IMR-90 (cell line): ENCODE measurements around the gene DISC1. TPM values are rescaled to one million over a fixed set of nuclear protein-coding genes. Genes with fewer than 3 reads are reported as not detected.

Experiments
- ATAC-seq: fragments of 200-7000 bp; cut with Tn5 transposase; 2 replicates; pipeline ENCODE4 v1.9.1; 2020; ENCODE audit warnings: low read depth, mild to moderate bottlenecking, moderate library complexity
- BruUV-seq: library from RNA; stranded (reverse); fragments of 400-500 nt; replicated peaks from 2 replicates; lab custom pipeline; 2021; lab: Mats Ljungman, UMichigan
- CTCF ChIA-PET: fragments of 300-600 bp; formaldehyde crosslinking; extraction: SDS; loops from one replicate; lab custom pipeline; 2021; ENCODE audit warnings: antibody characterized with exemption; lab: Yijun Ruan, JAX
- POLR2A ChIA-PET: fragments of 300-600 bp; sonication (Branson Sonifier 250); formaldehyde crosslinking; loops from one replicate; lab custom pipeline; 2022; ENCODE audit warnings: antibody characterized with exemption; ENCODE audit not compliant: unreplicated experiment; lab: Charles Lee
- DNase-seq: peaks from one replicate; pipeline ENCODE4 v3.0.0; 2013
- H2AFZ ChIP-seq: replicated peaks from 2 replicates; pipeline ENCODE3; 2013; ENCODE audit warnings: low read length, mild to moderate bottlenecking; ENCODE audit not compliant: poor library complexity
- H2AK5ac ChIP-seq: 2 replicates; pipeline ENCODE4 v1.6.1; 2013; ENCODE audit warnings: low read depth, low read length, inconsistent platforms
- H2AK9ac ChIP-seq: replicated peaks from 2 replicates; pipeline ENCODE3; 2013; ENCODE audit warnings: mild to moderate bottlenecking, low read depth, low read length, moderate library complexity; ENCODE audit not compliant: poor library complexity
- H2BK120ac ChIP-seq: 2 replicates; pipeline ENCODE4 v1.6.1; 2013; ENCODE audit warnings: low read depth, low read length, inconsistent platforms
- H2BK15ac ChIP-seq: 3 replicates; pipeline ENCODE4 v1.6.1; 2013; ENCODE audit warnings: low read depth, low read length, inconsistent platforms
- H2BK20ac ChIP-seq: 2 replicates; pipeline ENCODE4 v1.6.1; 2013; ENCODE audit warnings: low read depth, mild to moderate bottlenecking, inconsistent platforms, low read length, moderate library complexity
- H2BK5ac ChIP-seq: 2 replicates; pipeline ENCODE4 v1.6.1; 2013; ENCODE audit warnings: mild to moderate bottlenecking, low read depth, low read length, inconsistent platforms; ENCODE audit not compliant: poor library complexity, severe bottlenecking
- H3K14ac ChIP-seq: replicated peaks from 2 replicates; pipeline ENCODE4 v1.6.1; 2013; ENCODE audit warnings: low read depth, low read length, inconsistent platforms
- H3K18ac ChIP-seq: 2 replicates; pipeline ENCODE4 v1.6.1; 2013; ENCODE audit warnings: low read depth, low read length, control low read depth
- H3K23ac ChIP-seq: 2 replicates; pipeline ENCODE4 v1.6.1; 2013; ENCODE audit warnings: low read depth, low read length, inconsistent platforms
- H3K27ac ChIP-seq: 2 replicates; pipeline ENCODE4 v1.5.1; 2013; ENCODE audit warnings: mild to moderate bottlenecking, control low read depth, low read length; ENCODE audit not compliant: insufficient read depth
- H3K27me3 ChIP-seq: 2 replicates; pipeline ENCODE4 v1.6.1; 2013; ENCODE audit warnings: low read length; ENCODE audit not compliant: control insufficient read depth, insufficient read depth
- H3K36me3 ChIP-seq: 2 replicates; pipeline ENCODE4 v1.6.1; 2013; ENCODE audit warnings: low read length, mixed read lengths; ENCODE audit not compliant: control insufficient read depth, insufficient read depth
- H3K4ac ChIP-seq: 2 replicates; pipeline ENCODE4 v1.6.1; 2013; ENCODE audit warnings: low read depth, low read length, inconsistent platforms
- H3K4me1 ChIP-seq: 2 replicates; pipeline ENCODE4 v1.6.1; 2013; ENCODE audit warnings: low read length, mixed read lengths; ENCODE audit not compliant: control insufficient read depth, insufficient read depth
- H3K4me2 ChIP-seq: 2 replicates; pipeline ENCODE4 v1.6.1; 2013; ENCODE audit warnings: low read depth, mild to moderate bottlenecking, control low read depth, low read length, moderate library complexity
- H3K4me3 ChIP-seq: 2 replicates; pipeline ENCODE4 v1.5.1; 2013; ENCODE audit warnings: low read depth, mild to moderate bottlenecking, control low read depth, low read length, moderate library complexity; ENCODE audit not compliant: insufficient read depth
- H3K56ac ChIP-seq: 2 replicates; pipeline ENCODE4 v1.6.1; 2013; ENCODE audit warnings: low read length, inconsistent platforms; ENCODE audit not compliant: insufficient read depth; ENCODE audit errors: extremely low read depth
- H3K79me1 ChIP-seq, 2 experiments: 2 replicates each; pipeline ENCODE4 v1.6.1; 2013; ENCODE audit warnings: low read length in 2 of 2, inconsistent platforms in 1 of 2, low read depth in 1 of 2
- H3K9ac ChIP-seq: 2 replicates; pipeline ENCODE4 v1.6.1; 2013; ENCODE audit warnings: low read depth, low read length, control low read depth
- H3K9me1 ChIP-seq: 2 replicates; pipeline ENCODE4 v1.6.1; 2013; ENCODE audit warnings: low read length, inconsistent platforms; ENCODE audit not compliant: insufficient read depth
- H3K9me3 ChIP-seq: 2 replicates; pipeline ENCODE4 v1.6.1; 2013; ENCODE audit warnings: low read length; ENCODE audit not compliant: control insufficient read depth, insufficient read depth
- H4K20me1 ChIP-seq: 2 replicates; pipeline ENCODE4 v1.6.1; 2013; ENCODE audit warnings: low read length, inconsistent platforms; ENCODE audit not compliant: insufficient read depth
- H4K5ac ChIP-seq: 2 replicates; pipeline ENCODE4 v1.6.1; 2013; ENCODE audit warnings: mild to moderate bottlenecking, low read depth, low read length, control low read depth
- H4K8ac ChIP-seq, 2 experiments: 2 replicates each; pipeline ENCODE4 v1.6.1; 2013; ENCODE audit warnings: low read depth in 2 of 2, low read length in 2 of 2, control low read depth in 1 of 2, inconsistent platforms in 1 of 2
- H4K91ac ChIP-seq: 2 replicates; pipeline ENCODE4 v1.6.1; 2013; ENCODE audit warnings: low read depth, low read length, inconsistent platforms; ENCODE audit not compliant: insufficient read depth
- CEBPB ChIP-seq: IDR thresholded peaks from 2 replicates; pipeline ENCODE4 v1.6.1; 2012; ENCODE audit warnings: low read depth, low read length, improper control_type of control experiment
- ELK1 ChIP-seq: fragments of 150-350 bp; IDR thresholded peaks from 2 replicates; pipeline ENCODE4 v1.6.1; 2016; ENCODE audit warnings: low read depth, mild to moderate bottlenecking, low read length, moderate library complexity, borderline replicate concordance
- MAFK ChIP-seq: IDR thresholded peaks from 2 replicates; pipeline ENCODE4 v1.6.1; 2012; ENCODE audit warnings: low read depth, low read length, improper control_type of control experiment
- MXI1 ChIP-seq: IDR thresholded peaks from 2 replicates; pipeline ENCODE4 v1.6.1; 2012; ENCODE audit warnings: low read depth, mild to moderate bottlenecking, low read length, moderate library complexity, borderline replicate concordance
- NFE2L2 ChIP-seq: fragments of 150-350 bp; IDR thresholded peaks from 2 replicates; pipeline ENCODE4 v1.6.1; 2016; ENCODE audit warnings: low read depth, mild to moderate bottlenecking, low read length
- WGBS, 2 experiments: methylation state at CpG; one replicate each; pipeline versions ENCODE4 v1.1.5 to v1.1.7; 2013; ENCODE audit warnings: missing lambda C conversion rate in 2 of 2; ENCODE audit not compliant: insufficient read length in 1 of 2; ENCODE audit errors: extremely low coverage in 2 of 2; 5-methylcytosine and 5-hydroxymethylcytosine counted together
- dilution Hi-C: fragments of 300-500 bp; cut with HindIII; formaldehyde crosslinking; loops from one replicate; pipeline ENCODE4 v1.14.3; 2018; ENCODE audit warnings: low sequenced_read_pairs; ENCODE audit not compliant: unreplicated experiment
- in situ Hi-C: fragments of 300-500 bp; cut with MboI; formaldehyde crosslinking; loops from 3 replicates; pipeline ENCODE4 v1.14.3; 2019; ENCODE audit warnings: low sequenced_read_pairs, inconsistent platforms, mixed read lengths
- intact Hi-C: fragments of 100-400 bp; cut with micrococcal nuclease; formaldehyde crosslinking; loops from 2 replicates; pipeline ENCODE4 v1.10.0; 2022
- polyA plus RNA-seq, 3 experiments: library from polyadenylated mRNA; depleted of rRNA; stranded (reverse); fragments of >200 nt; gene quantifications; 2 replicates each; pipeline ENCODE4 v1.2.3, GENCODE V29; 2012; ENCODE audit warnings: low replicate concordance in 1 of 3
- total RNA-seq: library from RNA; depleted of rRNA; stranded (reverse); fragments of >200 nt; gene quantifications from 2 replicates; pipeline ENCODE4 v1.2.3, GENCODE V29; 2012

The DISC1 gene
- total and polyA plus RNA-seq, 2 of the 4 experiments (the other 2 are of a cell fraction), result 2.2 to 7.0 TPM

GRCh38 chr1:231986631-231987336, 360.2 kb downstream of the DISC1 start:
- no peak overlapping the region for H3K18ac ChIP-seq
- intact Hi-C loops (no loop called here), dilution Hi-C loops (no loop called here), in situ Hi-C loops (no loop called here)
- no peak overlapping the region for H3K4me3 ChIP-seq
- no peak overlapping the region for H4K5ac ChIP-seq
- H3K27ac ChIP-seq, result no peak overlapping the region
- H2AK5ac ChIP-seq, result no peak overlapping the region
- H3K36me3 ChIP-seq, result no peaks in the 10 kb centered on the region
- no peak overlapping the region for H2BK120ac ChIP-seq
- peak; percentile 61 for TF ChIP-seq CEBPB
- no peak for TF ChIP-seq MAFK
- TF ChIP-seq NFE2L2, result no peak
- TF ChIP-seq MXI1, result no peak
- no peak for TF ChIP-seq ELK1
- ATAC-seq (no peak), DNase-seq (peak; percentile 5)
- WGBS, 2 experiments, result no CpG with 5 or more reads among the region's 8 CpGs
- H3K9ac ChIP-seq, result no peak overlapping the region
- H3K9me3 ChIP-seq, result no peaks in the 10 kb centered on the region
- no peaks in the 10 kb centered on the region for H3K9me1 ChIP-seq
- H4K91ac ChIP-seq, result no peak overlapping the region
- H2BK5ac ChIP-seq, result no peak overlapping the region
- H3K4ac ChIP-seq, result no peak overlapping the region
- H3K56ac ChIP-seq, result no peak overlapping the region
- H3K14ac ChIP-seq, result no peak overlapping the region
- ChIA-PET POLR2A (no interaction called here), CTCF (no interaction called here)
- H2BK15ac ChIP-seq, result no peak overlapping the region
- no peak overlapping the region for H4K8ac ChIP-seq
- no peak overlapping the region for H2AFZ ChIP-seq
- no peaks in the 10 kb centered on the region for H4K20me1 ChIP-seq
- no peaks in the 10 kb centered on the region for H3K27me3 ChIP-seq
- no peak overlapping the region for H3K23ac ChIP-seq
- no peak overlapping the region for H3K4me2 ChIP-seq
- no peaks in the 10 kb centered on the region for H3K79me1 ChIP-seq
- no peak overlapping the region for H2AK9ac ChIP-seq
- no peak overlapping the region for H2BK20ac ChIP-seq
- no peaks in the 10 kb centered on the region for H3K4me1 ChIP-seq
- BruUV-seq, result no TSS peak
